COR-L47 (cell line): ENCODE results near the gene MRPL54.
A peak's percentile ranks its signal among the peaks of the same experiment; 100 is the strongest.

ENCODE experiments used
- DNase-seq: peaks from one replicate; lab custom pipeline; 2025; lab: John Stamatoyannopoulos, UW

Gene MRPL54

GRCh38 chr19:3762501-3763459 lies at the start of gene MRPL54:
Gene MRPL54, plus strand, starts transcription at chr19:3762682. Its CDS starts 19 bp downstream, at chr19:3762701.
- DNase-seq, result peak; percentile 98

GRCh38 chr19:3716147-3716668 lies 46.3 kb upstream of the MRPL54 start:
- no peak for DNase-seq

DNA sequence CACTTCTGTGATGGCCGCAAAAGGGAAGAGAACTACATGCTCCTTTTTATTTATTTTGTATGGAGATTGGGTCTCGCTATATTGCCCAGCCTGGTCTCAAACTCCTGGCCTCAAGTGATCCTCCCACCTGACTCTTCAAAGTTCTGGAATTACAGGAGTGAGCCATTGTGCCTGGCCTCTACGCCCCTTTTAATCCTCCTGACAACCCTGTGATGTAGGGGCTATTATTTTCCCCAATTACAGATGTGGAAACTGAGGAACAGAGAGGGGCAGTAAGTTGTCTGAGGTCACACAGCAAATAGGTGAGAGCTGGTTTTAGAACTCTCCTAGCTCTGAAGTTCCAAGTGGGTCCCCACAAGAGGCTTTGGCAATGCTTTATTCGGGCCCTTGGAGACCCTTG lies 42.6 kb upstream of the MRPL54 start:
- no peak for DNase-seq

DNA sequence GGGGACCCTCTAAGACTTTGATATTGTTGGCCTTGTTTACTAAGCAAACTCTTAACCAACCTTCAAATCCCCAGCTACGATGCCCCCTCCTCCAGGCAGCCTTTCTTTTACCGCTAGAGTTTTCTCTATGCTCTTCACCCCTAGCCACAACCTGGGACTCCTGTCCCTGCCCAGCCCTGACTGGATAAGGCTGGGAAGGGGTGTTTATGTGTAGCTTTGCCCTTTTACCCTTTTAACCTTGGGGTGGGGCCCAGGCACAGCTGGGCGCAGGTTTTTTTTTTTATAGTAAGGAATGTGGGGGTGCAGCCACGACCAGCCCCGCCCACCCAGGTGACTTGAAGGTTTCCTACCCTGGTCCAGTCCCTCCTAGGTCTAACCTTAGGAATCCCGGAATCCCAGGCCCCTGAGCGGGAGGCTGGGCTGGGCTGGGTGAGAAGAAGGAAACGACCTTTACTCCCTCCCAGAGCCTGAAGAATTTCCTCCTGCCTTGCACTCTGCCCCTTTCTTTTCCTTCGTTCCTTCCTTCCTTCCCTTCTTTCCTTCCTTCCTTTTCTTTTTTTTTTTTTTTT lies 42.0 kb upstream of the MRPL54 start:
- DNase-seq, result no peak

DNA sequence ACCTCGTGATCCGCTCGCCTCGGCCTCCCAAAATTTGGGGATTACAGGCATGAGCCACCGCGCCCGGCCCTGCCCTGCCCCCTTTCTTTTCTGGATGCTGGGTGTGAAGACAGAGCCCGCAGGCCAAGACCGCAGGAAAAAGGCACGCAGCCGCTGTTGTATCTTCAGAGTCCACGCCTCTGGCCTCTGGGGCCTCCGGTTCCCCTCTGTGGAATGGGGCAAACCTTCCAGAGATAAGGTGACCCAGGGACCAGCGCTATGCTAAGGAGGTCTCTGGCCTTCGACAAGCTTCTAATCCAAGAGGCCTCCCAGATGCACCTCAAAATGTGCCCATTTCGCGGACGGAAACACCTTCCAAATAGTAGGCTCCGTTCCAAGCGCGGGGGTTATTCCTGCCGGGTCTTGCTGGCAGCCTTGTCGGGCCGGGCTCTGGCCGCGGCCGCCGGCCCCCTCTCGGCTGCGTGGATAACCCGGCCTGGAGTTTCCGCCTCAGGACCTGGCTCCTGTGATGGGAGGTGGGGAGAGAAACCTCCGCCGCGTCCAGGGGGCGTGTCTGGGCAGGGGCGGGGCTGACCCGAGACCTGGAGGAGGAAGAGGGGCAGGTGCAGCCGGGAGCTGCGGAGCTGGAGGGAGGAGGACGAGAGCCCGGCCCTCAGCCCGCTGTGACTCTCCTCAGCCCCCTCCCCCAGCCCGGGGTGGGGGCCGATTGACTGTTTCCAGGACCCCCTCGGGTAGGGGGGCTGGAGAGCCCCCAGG lies 41.2 kb upstream of the MRPL54 start:
- peak; percentile 78 for DNase-seq

DNA sequence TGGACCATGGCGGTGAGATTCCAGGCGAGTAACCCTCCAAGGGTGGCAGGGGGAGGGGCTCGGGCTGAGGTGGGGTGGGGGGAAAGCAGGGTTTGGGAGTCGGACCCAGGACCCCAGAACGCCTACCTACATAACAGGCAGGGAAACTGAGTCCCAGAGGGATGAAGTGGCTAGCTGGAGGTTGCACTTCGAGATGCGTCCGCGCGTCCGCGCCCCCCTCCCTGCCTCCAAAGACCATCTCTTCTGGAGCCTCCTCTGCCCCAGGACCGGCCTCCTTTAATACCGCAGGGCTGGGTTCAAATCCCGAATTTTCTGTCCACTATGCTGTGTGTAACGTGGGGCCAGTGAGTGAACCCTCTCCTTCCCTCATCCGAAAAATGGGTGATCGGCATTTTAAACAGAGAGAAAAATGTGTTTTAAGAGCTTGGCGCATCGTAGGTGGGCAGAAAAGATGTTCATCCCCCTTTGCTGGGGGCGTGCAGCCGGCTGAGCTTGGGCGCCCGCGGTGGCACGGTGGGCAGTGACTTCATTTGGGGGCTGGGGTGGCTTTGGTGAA lies 40.5 kb upstream of the MRPL54 start:
- DNase-seq, result no peak

- no peak for DNase-seq
Measured at GRCh38 chr19:3722443-3723109, 39.9 kb upstream of the MRPL54 start.

DNA sequence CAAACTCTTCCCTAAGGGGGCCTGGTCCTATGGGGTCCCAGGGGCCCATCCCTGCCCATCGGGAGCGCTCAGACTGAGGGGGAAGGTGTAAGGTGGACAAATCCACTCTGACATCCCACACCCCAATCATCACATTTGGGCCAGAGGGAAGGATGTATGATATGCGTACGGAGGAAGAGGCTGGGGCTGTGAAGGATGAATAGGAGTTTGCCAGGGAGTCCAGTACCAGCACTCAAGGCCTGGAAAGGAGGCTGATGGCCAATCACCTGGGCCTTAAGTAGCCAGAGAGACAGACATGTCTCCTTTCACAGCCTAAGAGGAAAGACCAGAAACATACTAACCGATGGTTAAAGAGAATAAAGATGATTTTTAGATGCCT lies 39.4 kb upstream of the MRPL54 start:
- DNase-seq, result no peak

- no peak for DNase-seq
Measured at GRCh38 chr19:3723883-3724282, 38.6 kb upstream of the MRPL54 start.

DNA sequence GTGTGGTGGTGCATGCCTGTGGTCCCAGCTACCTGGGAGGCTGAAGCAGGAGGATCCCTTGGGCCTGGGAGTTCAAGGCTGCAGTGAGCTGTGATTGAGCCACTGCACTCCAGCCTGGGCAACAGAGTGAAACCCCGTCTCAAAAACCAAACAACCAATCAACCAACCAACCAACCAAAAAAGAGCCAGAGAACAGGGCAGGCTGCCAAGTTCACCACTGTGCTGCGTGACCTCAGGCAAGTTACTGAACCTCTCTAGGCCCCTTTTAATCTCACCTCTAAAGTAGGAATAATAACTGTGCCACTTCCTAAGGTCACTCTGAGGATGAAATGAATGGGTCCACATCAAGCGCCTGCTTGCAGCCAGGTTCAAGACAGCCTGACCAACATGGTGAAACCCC lies 37.4 kb upstream of the MRPL54 start:
- no peak for DNase-seq

DNA sequence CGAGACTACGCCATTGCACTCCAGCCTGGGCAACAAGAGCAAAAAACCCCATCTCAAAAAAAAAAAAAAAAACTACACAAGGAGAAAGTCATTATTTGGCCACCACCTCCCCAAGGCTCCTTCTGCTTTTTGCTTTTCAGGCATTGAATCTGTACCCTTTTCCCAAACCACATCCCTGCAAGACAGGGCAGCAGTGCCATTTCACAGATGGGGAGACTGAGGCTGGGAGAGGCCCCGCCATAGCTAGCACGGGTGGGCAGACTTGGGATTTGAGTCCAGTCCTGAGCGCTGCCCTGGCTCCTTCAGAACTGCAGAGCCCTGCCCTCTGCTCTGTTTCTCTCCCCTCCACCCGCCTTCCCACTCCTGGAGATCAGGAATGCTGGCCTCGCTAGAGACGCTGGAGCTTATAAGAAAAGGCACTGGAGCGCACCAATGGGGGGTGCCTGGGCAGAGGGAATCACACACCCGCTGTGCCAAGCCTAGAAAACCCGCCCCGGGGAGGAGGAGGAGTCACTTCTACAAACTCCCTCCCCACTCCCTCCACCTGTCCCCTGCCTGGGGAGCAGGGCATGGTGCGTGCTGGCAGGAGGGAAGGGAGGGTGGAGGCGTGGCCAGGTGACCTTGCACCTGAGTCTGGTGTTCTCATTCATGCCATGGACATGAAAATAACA lies 36.7 kb upstream of the MRPL54 start:
- peak; percentile 78 for DNase-seq

DNA sequence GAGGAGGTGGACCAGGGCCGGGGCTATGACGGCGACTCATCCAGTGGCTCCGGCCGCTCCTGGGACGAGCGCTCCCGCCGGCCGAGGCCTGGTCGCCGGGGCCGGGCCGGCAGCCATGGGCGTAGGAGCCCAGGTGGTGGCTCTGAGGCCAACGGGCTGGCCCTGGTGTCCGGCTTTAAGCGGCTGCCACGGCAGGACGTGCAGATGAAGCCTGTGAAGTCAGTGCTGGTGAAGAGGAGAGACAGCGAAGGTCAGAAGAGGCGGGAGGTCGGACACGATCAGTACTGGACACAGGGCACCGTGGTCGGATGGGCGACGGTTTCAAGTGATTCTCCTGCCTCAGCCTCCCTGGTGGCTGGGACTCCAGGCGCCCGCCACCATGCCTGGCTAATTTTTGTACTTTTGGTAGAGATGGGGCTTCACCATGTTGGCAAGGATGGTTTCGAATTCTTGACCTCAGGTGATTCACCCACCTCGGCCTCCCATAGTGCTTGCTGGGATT lies 32.0 kb upstream of the MRPL54 start:
- no peak for DNase-seq

GRCh38 chr19:3732108-3732507 lies 30.4 kb upstream of the MRPL54 start:
- no peak for DNase-seq

DNA sequence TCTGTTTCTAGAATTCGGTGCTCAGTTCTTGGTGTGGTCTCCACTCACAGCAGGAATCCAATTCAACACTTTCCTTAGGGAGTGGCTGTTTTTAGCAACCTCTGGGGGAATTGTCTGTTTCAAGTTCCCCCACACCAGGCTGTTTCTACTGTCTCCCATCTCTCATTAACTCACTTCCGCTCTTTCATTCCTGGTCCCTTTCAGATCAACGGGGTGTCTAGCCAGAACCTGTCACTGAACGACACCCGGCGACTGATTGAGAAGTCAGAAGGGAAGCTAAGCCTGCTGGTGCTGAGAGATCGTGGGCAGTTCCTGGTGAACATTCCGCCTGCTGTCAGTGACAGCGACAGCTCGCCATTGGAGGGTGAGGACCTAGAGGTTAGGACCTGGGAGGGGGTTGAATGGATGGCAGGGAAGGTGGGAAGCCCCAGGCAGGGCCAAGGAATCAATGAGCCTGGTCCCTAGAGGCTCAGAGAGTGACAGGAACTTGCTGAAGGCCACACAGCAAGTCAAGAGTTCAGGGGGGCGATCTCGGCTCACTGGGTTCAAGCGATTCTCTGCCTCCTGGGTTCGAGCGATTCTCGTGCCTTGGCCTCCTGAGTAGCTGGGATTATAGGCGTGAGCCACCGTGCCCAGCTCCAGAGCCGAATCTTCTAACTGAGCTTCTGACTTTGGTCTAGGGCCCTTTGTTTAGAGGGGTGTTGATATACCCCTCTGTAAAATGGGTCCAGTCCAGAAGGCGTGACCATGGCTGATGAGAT lies 28.8 kb upstream of the MRPL54 start:
- DNase-seq, result no peak

DNA sequence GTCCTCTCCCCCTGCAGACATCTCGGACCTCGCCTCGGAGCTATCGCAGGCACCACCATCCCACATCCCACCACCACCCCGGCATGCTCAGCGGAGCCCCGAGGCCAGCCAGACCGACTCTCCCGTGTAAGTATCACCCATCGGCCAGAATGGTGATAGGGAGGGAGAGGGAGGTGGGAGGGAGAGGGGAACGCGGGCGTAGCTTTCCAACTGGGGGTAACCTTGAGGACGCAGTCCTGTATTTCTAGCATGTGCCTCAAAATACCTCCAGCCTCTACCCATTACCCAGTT lies 28.2 kb upstream of the MRPL54 start:
- DNase-seq, result no peak

DNA sequence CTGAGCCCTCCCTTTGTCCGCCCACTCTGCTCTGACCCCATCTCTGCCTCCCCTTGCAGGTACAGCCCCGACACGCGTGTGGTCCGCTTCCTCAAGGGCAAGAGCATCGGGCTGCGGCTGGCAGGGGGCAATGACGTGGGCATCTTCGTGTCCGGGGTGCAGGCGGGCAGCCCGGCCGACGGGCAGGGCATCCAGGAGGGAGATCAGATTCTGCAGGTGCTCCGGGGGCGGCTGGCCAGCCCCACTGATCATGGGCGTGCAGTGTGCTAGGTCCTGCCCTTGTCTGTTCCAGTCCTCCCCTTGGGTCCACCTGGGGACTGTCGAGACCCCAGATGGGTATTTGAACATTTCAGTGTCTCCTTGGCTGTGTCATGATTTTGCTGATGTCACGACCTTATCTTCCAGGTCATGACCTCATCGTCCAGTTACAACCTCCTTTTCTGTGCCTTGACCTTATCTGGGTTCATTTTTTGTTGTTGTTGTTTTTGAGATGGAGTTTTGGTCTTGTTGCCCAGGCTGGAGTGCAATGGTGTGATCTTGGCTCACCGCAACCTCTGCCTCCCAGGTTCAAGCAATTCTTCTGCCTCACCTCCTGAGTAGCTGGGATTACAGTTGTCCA lies 26.3 kb upstream of the MRPL54 start:
- no peak for DNase-seq

GRCh38 chr19:3737487-3738205 lies 24.8 kb upstream of the MRPL54 start:
- no peak for DNase-seq

- DNase-seq, result no peak
Measured at GRCh38 chr19:3738477-3739220, 23.8 kb upstream of the MRPL54 start.

DNA sequence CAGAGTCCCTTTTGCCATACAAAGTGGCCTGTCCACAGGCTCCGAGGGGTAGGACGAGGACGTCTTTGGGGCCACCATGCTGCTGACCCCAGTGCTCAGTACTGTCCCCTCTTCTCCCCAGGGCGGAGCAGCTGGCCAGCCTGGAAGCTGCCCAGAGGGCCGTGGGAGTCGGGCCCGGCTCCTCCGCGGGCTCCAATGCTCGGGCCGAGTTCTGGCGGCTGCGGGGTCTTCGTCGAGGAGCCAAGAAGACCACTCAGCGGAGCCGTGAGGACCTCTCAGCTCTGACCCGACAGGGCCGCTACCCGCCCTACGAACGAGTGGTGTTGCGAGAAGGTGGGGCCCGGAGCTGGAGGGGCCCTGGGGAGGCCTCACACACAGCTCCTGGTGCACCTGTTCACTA lies 22.1 kb upstream of the MRPL54 start:
- no peak for DNase-seq
